ELF-1 (cell line): Measurements from ENCODE around the gene PRUNE2.
A peak's percentile ranks its signal among the peaks of the same experiment; 100 is the strongest.

Source experiments
- DNase-seq: peaks from one replicate; pipeline ENCODE4 v3.0.0-alpha.2; 2016; ENCODE audit warnings: low read depth, low spot score

PRUNE2 gene

GRCh38 chr9:76902395-76902794 lies 3.5 kb downstream of the PRUNE2 start:
- DNase-seq, result no peak

GRCh38 chr9:76901801-76902200 lies 4.1 kb downstream of the PRUNE2 start:
- no peak for DNase-seq

GRCh38 chr9:76900884-76901440 lies 5.0 kb downstream of the PRUNE2 start:
- no peak for DNase-seq

- no peak for DNase-seq
Observed at GRCh38 chr9:76898786-76899185, 7.1 kb downstream of the PRUNE2 start.

GRCh38 chr9:76897804-76898525 lies 7.9 kb downstream of the PRUNE2 start:
- DNase-seq, result no peak

GRCh38 chr9:76896035-76896434 lies 9.9 kb downstream of the PRUNE2 start:
- no peak for DNase-seq

GRCh38 chr9:76895186-76895585 lies 10.7 kb downstream of the PRUNE2 start:
- no peak for DNase-seq

GRCh38 chr9:76894198-76894597 lies 11.7 kb downstream of the PRUNE2 start:
- no peak for DNase-seq

- no peak for DNase-seq
Observed at GRCh38 chr9:76893395-76893932, 12.4 kb downstream of the PRUNE2 start.

- DNase-seq, result no peak
Observed at GRCh38 chr9:76891874-76892273, 14.0 kb downstream of the PRUNE2 start.

GRCh38 chr9:76891279-76891678 lies 14.6 kb downstream of the PRUNE2 start:
- DNase-seq, result no peak

- DNase-seq, result peak; percentile 50
Observed at GRCh38 chr9:76887951-76888350, 18.0 kb downstream of the PRUNE2 start.

- DNase-seq, result no peak
Observed at GRCh38 chr9:76887003-76887821, 18.7 kb downstream of the PRUNE2 start.

- DNase-seq, result peak; percentile 44
Observed at GRCh38 chr9:76886318-76886717, 19.6 kb downstream of the PRUNE2 start.

- DNase-seq, result no peak
Observed at GRCh38 chr9:76884823-76885222, 21.1 kb downstream of the PRUNE2 start.

GRCh38 chr9:76883341-76883855 lies 22.5 kb downstream of the PRUNE2 start:
- peak; percentile 41 for DNase-seq

GRCh38 chr9:76882686-76883085 lies 23.2 kb downstream of the PRUNE2 start:
- DNase-seq, result no peak

- no peak for DNase-seq
Observed at GRCh38 chr9:76880210-76880609, 25.7 kb downstream of the PRUNE2 start.

GRCh38 chr9:76878933-76879332 lies 27.0 kb downstream of the PRUNE2 start:
- DNase-seq, result no peak

GRCh38 chr9:76877961-76878360 lies 28.0 kb downstream of the PRUNE2 start:
- DNase-seq, result no peak

GRCh38 chr9:76876098-76876497 lies 29.8 kb downstream of the PRUNE2 start:
- no peak for DNase-seq

- DNase-seq, result no peak
Observed at GRCh38 chr9:76873821-76874220, 32.1 kb downstream of the PRUNE2 start.
